Measurements from ENCODE around the gene AMBRA1.

Gene AMBRA1

GRCh38 chr11:46392421-46393230 is 201.2 kb downstream of the AMBRA1 start:
- DNase-seq (ENCODE audit: extremely low read depth, low read depth), result peak; percentile 32
- TF ChIP-seq CTCF (IDR thresholded peaks at IDR 0.05; ENCODE audit: low read depth, low read length), result no peak

GRCh38 chr11:46391578-46392420 is 202.0 kb downstream of the AMBRA1 start, which contains the start of gene CHRM4:
Gene CHRM4 (minus strand): TSS chr11:46391776. CDS start chr11:46386557, 5,219 bp downstream.
- DNase-seq (ENCODE audit: extremely low read depth, low read depth), result no peak
- TF ChIP-seq CTCF (IDR thresholded peaks at IDR 0.05; ENCODE audit: low read depth, low read length), result peak; percentile 25

GRCh38 chr11:46391186-46391577 is 202.6 kb downstream of the AMBRA1 start:
- no peak for DNase-seq (ENCODE audit: extremely low read depth, low read depth)
- TF ChIP-seq CTCF (IDR thresholded peaks at IDR 0.05; ENCODE audit: low read depth, low read length), result no peak

GRCh38 chr11:46390331-46391171 is 203.3 kb downstream of the AMBRA1 start:
- no peak for TF ChIP-seq CTCF (IDR thresholded peaks at IDR 0.05; ENCODE audit: low read depth, low read length)
- DNase-seq (ENCODE audit: extremely low read depth, low read depth), result no peak

GRCh38 chr11:46389450-46390330 is 204.1 kb downstream of the AMBRA1 start:
- peak; percentile 84 for TF ChIP-seq CTCF (IDR thresholded peaks at IDR 0.05; ENCODE audit: low read depth, low read length)
- no peak for DNase-seq (ENCODE audit: extremely low read depth, low read depth)

GRCh38 chr11:46388619-46389449 is 205.0 kb downstream of the AMBRA1 start:
- DNase-seq (ENCODE audit: extremely low read depth, low read depth), result no peak
- TF ChIP-seq CTCF (IDR thresholded peaks at IDR 0.05; ENCODE audit: low read depth, low read length), result no peak

All from AG09319 (cell line).